ENCODE measurements around the gene CYP19A1.

CYP19A1 gene

GRCh38 chr15:51356983-51357382 lies 18.6 kb upstream of the CYP19A1 start:
- DNase-seq: no peak

- no peak for DNase-seq
These were observed 17.8 kb upstream of the CYP19A1 start for GRCh38 chr15:51356147-51356546.

DNA sequence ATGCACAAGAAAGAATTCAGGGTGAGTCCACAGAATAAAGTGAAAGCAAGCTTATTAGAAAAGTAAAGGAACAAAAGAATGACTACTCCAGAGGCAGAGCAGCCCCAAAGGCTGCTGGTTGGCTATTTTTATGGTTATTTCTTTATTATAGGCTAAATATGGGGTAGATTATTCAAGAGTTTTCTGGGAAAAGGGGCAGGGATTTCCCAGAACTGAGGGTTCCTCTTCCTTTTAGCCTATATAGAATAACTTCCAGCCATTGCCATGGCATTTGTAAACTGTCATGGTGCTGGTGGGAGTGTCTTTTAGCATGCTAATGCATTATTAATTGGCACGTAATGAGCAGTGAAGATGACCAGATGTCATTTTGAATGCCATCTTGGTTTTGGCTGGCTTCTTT lies 16.7 kb upstream of the CYP19A1 start:
- no peak for DNase-seq

DNA sequence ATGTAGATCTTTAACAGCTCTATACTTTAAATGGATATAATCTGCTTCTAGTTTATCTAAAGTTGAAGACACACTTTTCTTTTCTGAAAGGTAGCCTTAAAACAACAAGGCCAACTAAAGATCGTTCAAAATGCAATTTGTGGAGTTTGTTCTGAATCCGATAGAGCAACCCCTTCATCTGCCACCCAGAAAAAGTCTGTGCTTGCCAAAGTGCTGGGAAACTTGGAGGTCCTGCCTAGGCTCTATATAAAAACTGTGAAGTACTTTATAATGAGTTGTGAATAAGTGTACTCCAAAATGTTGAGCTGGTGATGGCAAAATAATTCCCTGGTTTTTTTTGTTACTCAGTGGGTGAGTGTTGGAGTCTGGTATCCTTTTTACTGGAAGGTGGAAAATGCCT lies 15.6 kb upstream of the CYP19A1 start:
- DNase-seq: no peak

GRCh38 chr15:51350723-51351122 lies 12.3 kb upstream of the CYP19A1 start:
- DNase-seq: no peak

- DNase-seq: no peak
These were observed 10.9 kb upstream of the CYP19A1 start for GRCh38 chr15:51349156-51349844.

DNA sequence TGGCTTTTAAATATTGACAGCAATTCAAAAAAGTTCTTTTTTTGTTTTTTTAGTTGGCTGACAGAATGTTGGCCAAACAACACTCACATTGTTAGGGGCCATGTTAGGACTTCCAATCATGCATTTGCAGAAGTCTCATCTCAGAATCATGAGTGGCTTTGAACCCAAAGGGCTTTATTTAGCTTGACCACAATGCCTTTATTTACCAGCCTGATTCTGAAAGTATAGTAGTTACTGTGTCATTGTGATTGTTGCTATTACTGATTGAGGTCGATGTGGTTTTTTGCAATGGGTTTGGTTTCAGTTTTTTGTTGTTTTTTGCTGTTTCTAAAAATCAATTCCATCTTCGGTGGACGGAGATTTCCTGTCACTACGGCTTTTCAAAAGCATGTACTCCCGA lies 10.3 kb upstream of the CYP19A1 start:
- no peak for DNase-seq

GRCh38 chr15:51346136-51346535 lies 7.7 kb upstream of the CYP19A1 start:
- DNase-seq: no peak

DNA sequence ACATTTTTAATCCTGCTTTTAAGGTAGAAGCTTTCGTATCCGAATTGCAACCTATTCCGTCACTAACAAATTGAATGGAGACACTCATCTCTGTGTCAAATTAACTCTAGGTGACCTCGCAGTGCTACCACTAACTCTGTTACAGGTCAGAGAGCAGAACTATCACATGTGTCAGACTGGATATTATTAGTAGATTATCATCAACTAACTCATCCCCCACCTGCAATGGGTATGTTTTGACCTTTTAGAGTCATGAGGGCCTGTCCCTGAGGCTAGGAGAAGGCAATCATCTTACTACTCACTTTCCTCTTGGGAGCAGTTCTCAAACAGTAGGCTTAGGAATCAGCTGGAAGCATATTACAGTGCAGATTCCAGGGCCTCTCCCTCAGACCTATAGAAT lies 5.1 kb upstream of the CYP19A1 start:
- DNase-seq: no peak

DNA sequence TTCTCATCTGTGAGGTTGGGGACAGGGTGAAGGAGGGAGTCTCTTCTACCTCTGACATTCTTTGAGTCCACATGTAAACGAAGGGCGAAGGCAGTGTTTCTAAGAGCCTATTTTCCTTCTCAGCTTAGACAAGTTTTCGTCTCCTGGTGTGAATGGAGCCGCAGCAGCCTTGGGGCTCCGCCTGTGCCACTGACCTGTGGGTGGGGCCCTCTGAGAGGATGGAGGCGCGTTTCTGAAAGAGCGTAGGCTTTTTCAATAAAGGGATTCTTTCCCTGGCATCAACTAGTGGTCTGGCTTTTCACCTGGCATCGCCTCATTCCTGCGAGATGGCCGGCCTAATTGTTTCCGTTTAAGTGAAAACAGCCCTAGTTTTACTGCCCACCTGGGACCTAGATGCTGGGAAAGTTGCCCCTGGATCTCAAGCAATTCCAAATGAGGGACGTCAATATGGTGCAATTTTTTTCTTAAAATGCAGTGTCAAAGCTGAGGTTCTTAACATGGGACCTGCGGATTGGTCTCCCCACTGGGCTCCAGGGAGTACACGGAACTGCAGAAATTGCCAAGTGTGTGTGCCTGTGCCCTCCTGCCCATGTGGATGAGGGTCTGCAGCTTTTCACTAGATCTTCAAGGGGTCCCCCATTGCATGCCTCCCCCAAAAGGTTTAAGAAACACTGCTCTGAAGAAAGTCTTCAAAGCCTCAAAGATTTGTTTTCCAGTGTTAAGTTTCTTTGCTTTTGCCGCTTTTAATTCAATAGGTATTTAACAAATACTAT lies 4.0 kb upstream of the CYP19A1 start:
- peak; percentile 50 for DNase-seq

DNA sequence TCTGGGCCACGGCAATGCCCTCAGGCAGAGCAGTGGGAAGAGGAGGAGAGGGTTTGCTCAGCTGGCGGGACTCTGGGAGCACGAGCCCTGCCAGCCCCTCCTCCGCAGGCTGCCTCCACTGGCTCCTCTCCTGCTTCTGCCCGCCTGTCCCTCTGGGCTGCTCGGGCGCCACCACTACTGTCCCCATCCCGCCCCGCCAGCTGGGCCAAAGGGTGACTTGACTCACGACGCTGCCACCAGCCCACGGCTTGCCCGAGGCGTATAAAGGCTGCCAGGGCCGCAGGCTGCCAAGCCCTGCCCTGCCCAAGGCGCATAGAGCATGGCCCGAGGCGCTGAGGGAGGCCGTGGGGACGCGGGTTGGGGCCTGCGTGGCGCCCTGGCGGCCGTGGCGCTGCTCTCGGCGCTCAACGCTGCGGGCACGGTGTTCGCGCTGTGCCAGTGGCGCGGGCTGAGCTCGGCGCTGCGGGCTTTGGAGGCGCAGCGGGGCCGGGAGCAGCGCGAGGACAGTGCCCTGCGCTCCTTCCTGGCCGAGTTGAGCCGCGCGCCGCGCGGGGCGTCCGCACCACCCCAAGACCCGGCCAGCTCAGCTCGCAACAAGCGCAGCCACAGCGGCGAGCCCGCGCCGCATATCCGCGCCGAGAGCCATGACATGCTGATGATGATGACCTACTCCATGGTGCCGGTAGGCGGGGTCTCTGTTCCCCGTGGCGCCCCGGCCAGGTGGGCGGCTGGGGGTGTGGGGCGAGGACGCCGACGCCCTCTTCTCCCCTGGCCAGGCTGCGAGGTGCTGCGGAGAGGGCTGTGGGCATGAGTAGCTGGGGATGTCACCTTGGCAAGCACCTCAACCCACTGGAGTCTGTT lies 3.2 kb upstream of the CYP19A1 start, which contains the start of gene GLDN:
Gene GLDN, plus strand, starts transcription at position 290 of the 861 bp plus-strand sequence. Its CDS starts 30 bp downstream, at position 320.
- peak; percentile 71 for DNase-seq

DNA sequence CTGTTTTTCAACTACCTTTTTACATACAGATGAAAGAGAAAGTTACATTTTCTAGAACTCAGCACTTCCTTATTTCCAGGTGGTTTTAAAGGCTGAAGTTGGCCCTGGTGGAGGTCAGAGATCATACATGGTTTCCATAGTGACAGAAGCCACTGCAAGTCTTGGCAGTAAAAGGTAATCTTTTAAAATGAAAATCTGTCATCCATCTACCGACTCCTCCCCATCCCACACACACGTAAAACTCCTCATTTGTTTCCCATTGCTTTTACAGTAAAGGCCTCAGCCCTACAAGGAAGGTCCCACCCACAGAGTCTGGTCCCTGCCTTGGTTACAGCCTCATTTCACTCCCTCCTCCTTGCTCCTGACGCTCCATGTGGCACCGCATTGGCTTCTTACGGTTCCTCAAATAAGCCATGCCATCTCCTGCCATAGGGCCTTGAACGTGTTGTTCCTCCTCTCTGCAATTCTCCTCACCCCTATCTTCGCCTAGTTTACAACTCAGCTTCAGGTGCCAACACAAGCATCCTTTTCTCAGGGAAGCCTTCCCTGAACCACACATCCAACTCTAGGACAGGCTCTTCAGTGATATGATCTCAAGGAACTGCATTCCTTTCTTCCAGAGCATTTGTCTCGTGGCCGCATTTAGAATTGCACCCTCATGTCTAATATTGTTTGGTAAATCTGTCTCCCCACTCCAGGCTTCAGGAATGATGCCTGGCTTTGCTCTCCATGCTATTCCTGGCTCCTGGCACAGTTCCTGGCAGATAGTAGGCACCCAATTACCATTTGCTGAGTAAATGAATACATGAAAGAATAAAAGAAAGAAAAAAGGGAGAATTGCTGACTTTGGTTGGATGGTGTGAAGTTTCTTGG lies 2.6 kb downstream of the CYP19A1 start:
- DNase-seq: no peak

DNA sequence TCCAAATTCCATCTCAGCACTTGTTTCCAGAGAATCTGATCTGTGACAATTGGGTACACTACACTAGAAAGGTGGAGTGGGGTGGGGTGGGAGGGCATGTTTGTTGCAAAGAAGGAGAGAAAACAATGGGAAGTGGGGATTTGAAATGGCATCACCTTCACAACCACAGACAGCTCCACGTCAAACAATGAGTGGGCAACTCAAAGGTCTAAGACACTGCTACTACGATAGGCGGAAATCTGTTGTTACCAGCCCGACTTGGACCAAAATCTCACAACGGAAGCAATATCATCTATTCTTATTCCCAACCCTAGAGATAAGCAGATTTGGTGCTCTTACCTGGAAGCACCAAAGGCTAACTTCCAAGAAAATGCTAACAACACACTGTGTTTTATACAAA lies 3.3 kb downstream of the CYP19A1 start:
- no peak for DNase-seq

- DNase-seq: no peak
These were observed 4.4 kb downstream of the CYP19A1 start for GRCh38 chr15:51334011-51334451.

- no peak for DNase-seq
These were observed 4.8 kb downstream of the CYP19A1 start for GRCh38 chr15:51333571-51333970.

- no peak for DNase-seq
These were observed 5.9 kb downstream of the CYP19A1 start for GRCh38 chr15:51332206-51333147.

GRCh38 chr15:51331141-51331540 lies 7.3 kb downstream of the CYP19A1 start:
- DNase-seq: no peak

DNA sequence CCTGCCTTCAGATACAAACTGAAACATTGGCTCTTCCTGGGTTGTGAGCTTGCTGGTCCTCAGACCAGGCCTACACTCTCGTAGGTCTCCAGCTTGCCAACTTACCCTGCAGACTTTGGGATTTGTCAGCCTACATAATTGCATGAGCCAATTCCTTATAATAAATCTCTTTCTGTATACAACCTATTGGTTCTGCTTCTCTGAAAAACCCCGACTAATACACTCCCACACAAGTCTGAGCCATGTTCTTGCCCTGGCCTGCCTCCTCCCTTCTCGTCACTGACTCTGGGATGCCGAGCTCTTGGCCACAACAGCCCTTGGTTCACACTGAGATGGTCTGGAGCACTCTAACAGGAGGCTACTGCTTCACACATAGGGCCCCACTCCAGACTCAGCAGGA lies 9.5 kb downstream of the CYP19A1 start:
- no peak for DNase-seq

DNA sequence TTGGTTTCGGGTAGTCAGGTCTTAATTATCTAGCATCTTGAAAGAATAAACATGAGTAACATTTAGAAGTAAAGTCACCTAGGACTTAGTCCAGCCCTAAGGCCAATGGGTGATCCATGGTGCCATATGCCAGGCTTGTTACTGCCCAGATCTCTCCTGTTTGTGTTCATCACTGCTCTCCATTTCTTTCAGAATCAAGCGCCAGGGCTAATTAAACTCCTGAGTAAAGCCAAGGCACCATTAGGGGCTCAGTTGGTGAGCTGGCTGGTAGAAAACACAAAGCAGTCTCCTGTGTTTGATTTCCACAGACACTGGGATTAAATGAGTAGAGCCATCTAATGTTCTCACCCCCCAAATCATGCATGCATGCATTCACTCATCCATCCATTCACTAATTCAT lies 11.3 kb downstream of the CYP19A1 start:
- DNase-seq: no peak

DNA sequence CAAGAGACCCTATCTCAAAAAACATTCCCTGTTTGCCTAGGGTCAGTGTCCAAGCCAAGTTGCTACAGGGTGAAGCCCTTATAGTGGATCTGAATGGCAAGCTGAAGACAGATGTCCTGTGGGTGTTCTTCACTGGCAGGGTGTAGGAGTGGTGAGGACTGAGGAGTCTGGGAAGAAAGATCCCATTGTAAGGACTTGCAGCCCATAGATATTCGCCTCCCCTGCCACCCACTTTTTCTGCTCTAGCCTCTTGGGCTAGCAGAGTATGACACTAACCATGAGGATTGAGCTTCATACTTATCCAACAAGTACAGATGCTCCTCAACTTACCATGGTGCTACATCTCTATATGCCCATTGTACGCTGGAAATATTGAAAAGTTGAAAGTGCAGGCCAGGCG lies 13.2 kb downstream of the CYP19A1 start:
- no peak for DNase-seq

DNA sequence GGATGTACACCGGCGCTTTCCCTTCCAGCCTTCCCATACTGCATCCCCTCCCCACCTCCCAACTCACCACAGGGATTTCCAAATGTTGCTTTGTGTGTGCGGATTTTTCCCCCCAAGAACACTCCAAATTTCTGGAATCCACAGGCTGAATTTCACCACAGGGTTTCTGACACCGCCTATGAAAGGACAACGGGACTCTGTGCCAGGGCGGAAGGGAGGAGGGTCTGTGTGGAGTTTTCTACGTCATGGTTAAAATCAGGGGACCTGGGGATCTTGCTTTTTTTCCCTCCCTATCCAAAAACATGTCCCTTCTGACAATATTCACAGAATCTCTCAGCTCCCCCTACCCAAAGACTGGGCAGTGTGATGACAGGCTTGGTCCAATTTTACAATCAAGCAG lies 14.6 kb downstream of the CYP19A1 start:
- DNase-seq: no peak

All from NCI-H146 (cell line).